ENCODE measurements around the gene ADORA2B.
"Not testable (repeated sequence)": the region's sequence is repeated elsewhere in the genome, so short reads cannot be mapped to it uniquely, and the experiment has no call there.

The ADORA2B gene

GRCh38 chr17:15900871-15901270 lies 44.1 kb upstream of the ADORA2B start:
- TF ChIP-seq GLIS2 (tag by site-specific recombination; IDR thresholded peaks at IDR 0.05), result no peak
- peak; percentile 27; the same call in 1 of the 2 replicates for TF ChIP-seq ZIC2 (tag by site-specific recombination; IDR thresholded peaks at IDR 0.05)
- H3K9me3 ChIP-seq (ENCODE audit: control insufficient read depth, insufficient read depth, low read depth, low read length), result no peaks in the 10 kb centered on the region
- H3K4me1 ChIP-seq (ENCODE audit: control insufficient read depth, insufficient read depth, low read length), result no peaks in the 10 kb centered on the region
- no peaks in the 10 kb centered on the region for H3K36me3 ChIP-seq (ENCODE audit: control insufficient read depth in 2 of 2, insufficient read depth in 1 of 2, low read length in 2 of 2)
- ChIA-PET CTCF (interaction anchor here (1.1 kb wide), 1 partner anchor 98 kb away, joined by 3 read pairs; the partner anchor contains the start of genes TTC19 and ZSWIM7), POLR2A (interaction anchor here (0.9 kb wide), 1 partner anchor 99 kb away, joined by 4 read pairs; the partner anchor contains the start of genes TTC19 and ZSWIM7)
- H3K27ac ChIP-seq (ENCODE audit: extremely low read depth, low read depth, low read length), result no peak overlapping the region
- H3K4me3 ChIP-seq (ENCODE audit: low read depth, low read length), result no peak overlapping the region

- POLR2A ChIA-PET; H3K4me3 ChIP-seq (ENCODE audit: low read depth, low read length); H3K4me1 ChIP-seq (ENCODE audit: control insufficient read depth, insufficient read depth, low read length); H3K27ac ChIP-seq (ENCODE audit: extremely low read depth, low read depth, low read length); H3K36me3 ChIP-seq (ENCODE audit: control insufficient read depth in 2 of 2, insufficient read depth in 1 of 2, low read length in 2 of 2); H3K9me3 ChIP-seq (ENCODE audit: control insufficient read depth, insufficient read depth, low read depth, low read length); CTCF ChIA-PET: not testable (repeated sequence)
Measured at GRCh38 chr17:15905236-15905635, 39.7 kb upstream of the ADORA2B start.

- Histone ChIP-seq H3K27ac (ENCODE audit: extremely low read depth, low read depth, low read length) (no peak overlapping the region), H3K4me3 (ENCODE audit: low read depth, low read length) (no peak overlapping the region), H3K36me3 (ENCODE audit: control insufficient read depth in 2 of 2, insufficient read depth in 1 of 2, low read length in 2 of 2) (no peaks in the 10 kb centered on the region), H3K9me3 (ENCODE audit: control insufficient read depth, insufficient read depth, low read depth, low read length) (no peaks in the 10 kb centered on the region), H3K4me1 (ENCODE audit: control insufficient read depth, insufficient read depth, low read length) (no peaks in the 10 kb centered on the region)
- CTCF ChIA-PET, result interaction anchor here (0.6 kb wide), 1 partner anchor 130 kb away, joined by 3 read pairs; no protein-coding TSS in a partner anchor
- no peak for TF ChIP-seq ZBTB21 (tag by site-specific recombination; IDR thresholded peaks at IDR 0.05)
- TF ChIP-seq KLF10 (tag by site-specific recombination; IDR thresholded peaks at IDR 0.05), result no peak
- TF ChIP-seq RBAK (tag by site-specific recombination; IDR thresholded peaks at IDR 0.05), result no peak
- TF ChIP-seq ZNF280D (tag by site-specific recombination; IDR thresholded peaks at IDR 0.05), result no peak
- no peak for TF ChIP-seq SP2 (tag by site-specific recombination; IDR thresholded peaks at IDR 0.05)
- no peak for TF ChIP-seq ZNF513 (tag by site-specific recombination; IDR thresholded peaks at IDR 0.05)
- TF ChIP-seq ZBTB7A (tag by site-specific recombination; IDR thresholded peaks at IDR 0.05; ENCODE audit: low read depth), result no peak
- no peak for TF ChIP-seq ZNF398 (tag by site-specific recombination; IDR thresholded peaks at IDR 0.05)
- no peak for TF ChIP-seq ZNF24 (tag by site-specific recombination; IDR thresholded peaks at IDR 0.05)
- no peak for TF ChIP-seq ZNF350 (tag by site-specific recombination; IDR thresholded peaks at IDR 0.05)
- TF ChIP-seq ZNF18 (tag by site-specific recombination; IDR thresholded peaks at IDR 0.05), result no peak
- POLR2A ChIA-PET, result no interaction called here
Measured at GRCh38 chr17:15907290-15907689, 37.6 kb upstream of the ADORA2B start.

All from HEK293 (cell line).